NCI-H146 treated with DMSO at 0.1 percent for 48 hours (cell line): Measurements from ENCODE around the gene TMBIM4.

Source experiments
- DNase-seq: peaks from one replicate; lab custom pipeline; 2025; ENCODE audit not compliant: unreplicated experiment; lab: John Stamatoyannopoulos, UW

The TMBIM4 gene

DNA sequence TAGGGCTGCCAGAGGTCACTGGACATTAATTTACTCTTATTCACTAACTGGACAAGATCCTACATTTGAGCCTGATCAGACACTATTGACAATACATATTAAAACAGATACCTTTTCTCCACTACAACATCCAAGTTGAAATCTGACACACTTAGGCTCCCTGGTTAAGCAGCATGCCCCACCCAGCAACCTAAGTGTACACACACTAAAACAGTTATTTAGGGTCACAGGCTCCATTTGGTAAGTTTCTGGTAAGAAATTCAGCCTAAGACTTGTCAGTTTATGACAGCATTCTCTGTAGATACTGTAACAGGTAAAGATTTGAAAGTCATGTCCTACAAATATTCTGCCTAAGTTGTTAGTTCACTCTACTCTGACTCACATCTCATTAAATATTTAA lies 27.0 kb downstream of the TMBIM4 start:
- DNase-seq, result no peak

GRCh38 chr12:66141299-66141698 lies 28.5 kb downstream of the TMBIM4 start:
- DNase-seq, result no peak

DNA sequence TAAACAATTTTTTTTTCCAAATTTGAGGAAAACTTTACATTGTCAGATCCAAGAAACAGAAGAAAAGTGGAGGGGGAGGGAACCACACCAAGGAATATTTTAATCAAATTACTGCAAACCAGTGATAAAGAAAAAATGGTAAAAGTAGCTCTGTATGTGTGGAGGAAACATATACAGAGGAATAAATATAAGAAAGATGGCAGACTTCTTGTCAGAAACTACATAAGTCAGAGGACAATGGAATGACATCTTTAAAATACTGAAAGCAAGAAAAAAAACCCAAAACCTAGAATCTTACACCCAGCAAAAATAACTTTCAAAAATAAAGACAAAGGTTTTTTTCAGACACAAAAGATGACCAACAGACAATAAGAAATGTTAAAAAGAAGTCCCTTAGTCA lies 29.1 kb downstream of the TMBIM4 start:
- no peak for DNase-seq

- no peak for DNase-seq
Observed at GRCh38 chr12:66139328-66139727, 30.5 kb downstream of the TMBIM4 start.

GRCh38 chr12:66137937-66138336 lies 31.9 kb downstream of the TMBIM4 start:
- no peak for DNase-seq

- DNase-seq, result no peak
Observed at GRCh38 chr12:66132408-66132807, 37.4 kb downstream of the TMBIM4 start.

DNA sequence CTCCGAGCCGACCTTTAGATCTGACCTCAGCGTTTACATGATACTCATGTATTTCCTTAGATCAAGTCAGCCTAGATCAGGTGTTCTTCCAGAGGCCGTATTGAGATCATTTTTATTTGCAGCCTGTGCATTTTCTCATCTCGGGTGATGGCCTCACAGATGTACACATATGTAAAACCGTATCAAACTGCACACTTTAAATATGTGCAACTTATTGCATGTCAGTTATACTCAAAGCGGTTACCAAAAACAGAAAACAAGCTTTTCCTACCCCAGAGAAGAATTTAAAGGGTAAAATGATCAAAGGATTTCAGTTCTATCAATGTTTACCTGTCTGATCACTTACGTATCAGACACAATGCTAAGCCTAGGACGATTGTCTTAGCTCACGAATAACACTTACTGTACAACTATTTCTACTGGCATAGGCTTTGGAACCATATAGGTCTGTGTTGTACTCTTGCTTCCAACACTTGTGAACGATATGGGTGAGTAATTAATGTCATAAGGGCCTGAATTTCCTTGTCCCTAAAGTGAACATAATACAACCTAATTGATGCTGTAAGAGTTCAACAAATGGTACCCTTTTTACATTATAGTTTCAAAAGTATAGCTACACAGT lies 38.6 kb downstream of the TMBIM4 start:
- no peak for DNase-seq

DNA sequence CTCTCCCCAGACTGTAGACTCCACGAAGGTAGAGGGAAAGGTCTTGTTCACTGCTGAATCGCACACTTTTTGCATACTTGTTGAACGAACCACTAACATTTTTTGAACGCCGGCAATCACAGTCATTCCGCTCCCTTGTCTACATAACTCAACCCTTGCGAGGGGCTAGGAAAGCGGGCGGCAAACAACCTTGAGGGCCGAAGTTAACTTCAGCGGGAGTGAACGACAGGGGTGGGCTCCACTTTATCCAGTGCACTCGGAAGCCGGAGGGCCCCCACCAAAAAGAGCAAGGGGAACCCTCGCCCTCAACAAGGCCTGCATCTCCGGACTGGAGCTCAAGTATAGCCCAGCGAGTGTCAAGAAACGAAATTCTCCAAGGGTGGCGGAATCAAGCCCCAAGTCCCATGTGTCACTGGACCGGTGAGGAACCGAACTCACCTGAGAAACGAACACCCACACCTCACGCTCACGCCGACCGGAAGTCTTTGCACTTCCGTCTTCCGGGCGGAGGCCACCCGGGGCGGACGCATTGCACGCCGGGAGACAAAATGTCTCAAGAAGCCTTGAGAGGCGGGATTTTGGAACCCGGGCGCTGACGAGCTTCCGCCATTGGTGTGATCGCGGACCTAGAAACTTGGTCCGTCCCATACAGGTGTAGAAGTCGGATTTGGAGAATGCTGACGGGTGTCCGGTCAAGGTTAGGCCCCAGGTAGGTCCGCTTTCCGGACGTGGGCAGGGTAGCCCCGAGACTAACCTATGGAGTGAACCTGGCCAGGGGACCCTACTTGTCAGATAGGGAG lies 39.3 kb downstream of the TMBIM4 start, which contains the start of gene LLPH:
Gene LLPH (minus strand): TSS at position 484 of the 800 bp plus-strand sequence. CDS start 1,644 bp downstream, outside the sequence.
- peak; percentile 45 for DNase-seq

DNA sequence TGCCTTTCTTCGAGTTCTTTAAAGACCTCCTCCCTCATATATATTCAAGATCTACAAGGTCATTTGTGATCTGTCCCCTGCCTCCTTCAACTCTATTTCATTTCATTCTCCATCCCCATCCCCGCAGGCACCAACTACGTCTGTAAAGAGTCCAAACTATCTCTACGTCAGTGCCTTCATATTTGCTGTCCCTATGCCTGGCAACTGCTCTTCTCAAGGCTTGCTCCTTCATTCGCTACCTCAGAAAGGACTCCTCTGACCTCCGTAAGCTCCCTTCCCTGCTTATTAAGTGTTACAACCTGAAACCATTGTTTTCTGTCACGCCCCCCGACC lies 39.9 kb downstream of the TMBIM4 start:
- no peak for DNase-seq

GRCh38 chr12:66127650-66128049 lies 42.1 kb downstream of the TMBIM4 start:
- no peak for DNase-seq

GRCh38 chr12:66120477-66120876 lies 49.3 kb downstream of the TMBIM4 start:
- DNase-seq, result no peak

GRCh38 chr12:66119870-66120241 lies 49.9 kb downstream of the TMBIM4 start:
- DNase-seq, result no peak

- no peak for DNase-seq
Observed at GRCh38 chr12:66119229-66119869, 50.4 kb downstream of the TMBIM4 start.

GRCh38 chr12:66118240-66118891 lies 51.4 kb downstream of the TMBIM4 start:
- no peak for DNase-seq

GRCh38 chr12:66117242-66117641 lies 52.6 kb downstream of the TMBIM4 start:
- no peak for DNase-seq

GRCh38 chr12:66115071-66115600 lies 54.7 kb downstream of the TMBIM4 start:
- no peak for DNase-seq

GRCh38 chr12:66113471-66113870 lies 56.3 kb downstream of the TMBIM4 start:
- DNase-seq, result no peak

DNA sequence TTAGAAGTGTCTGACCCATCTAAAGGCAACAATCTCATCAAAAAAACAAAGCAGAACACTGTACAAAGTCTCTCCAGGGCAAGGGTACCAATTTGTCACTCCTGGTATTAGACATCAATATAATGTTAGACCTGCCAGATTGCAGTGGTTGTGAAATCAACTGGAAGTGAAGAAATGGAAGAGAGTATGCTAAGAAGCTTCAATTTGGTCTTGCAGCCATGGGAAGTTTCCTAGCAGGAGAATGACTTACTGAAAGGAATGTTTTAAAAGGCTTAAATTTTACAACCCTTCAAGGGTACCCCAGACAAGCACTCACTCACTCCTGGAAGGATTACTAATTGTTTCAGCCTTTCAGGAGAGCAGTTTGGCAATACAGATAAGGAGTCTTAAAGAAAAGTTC lies 58.2 kb downstream of the TMBIM4 start:
- no peak for DNase-seq

GRCh38 chr12:66109056-66109455 lies 60.7 kb downstream of the TMBIM4 start:
- no peak for DNase-seq

- DNase-seq, result no peak
Observed at GRCh38 chr12:66108386-66108785, 61.4 kb downstream of the TMBIM4 start.

DNA sequence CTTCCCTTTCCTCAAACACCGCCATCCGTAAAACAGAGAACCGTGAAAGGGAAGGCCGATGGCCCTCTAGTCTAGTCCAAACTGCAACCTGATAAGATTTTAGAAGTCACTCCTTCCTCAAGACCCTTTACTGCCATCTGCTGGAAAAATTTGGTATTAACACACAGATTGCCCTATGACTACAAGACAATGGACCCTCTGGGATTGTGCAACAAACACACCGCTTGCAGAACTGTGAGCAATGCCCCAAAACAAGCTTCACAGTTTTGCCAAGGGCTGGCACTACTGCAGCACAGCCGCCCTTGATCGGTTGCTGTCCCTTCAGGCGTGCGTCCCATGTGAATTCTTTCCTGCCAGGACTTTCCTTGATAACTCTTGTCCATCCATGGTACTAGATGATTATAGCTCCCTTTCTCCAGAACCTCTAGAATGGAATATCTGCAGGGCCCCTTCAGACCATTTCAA lies 62.3 kb downstream of the TMBIM4 start:
- peak; percentile 70 for DNase-seq
